Activated CD8-positive, alpha-beta memory T cell treated with anti-CD3 and anti-CD28 coated beads, Interleukin-2, amount 50 U/mL, for 4 hours (primary cell): ENCODE measurements around the gene SPTBN1.

Source experiments
- DNase-seq: peaks from one replicate; pipeline ENCODE4 v3.0.0-alpha.2; 2020

The SPTBN1 gene

GRCh38 chr2:54534221-54534620 lies 78.1 kb downstream of the SPTBN1 start:
- DNase-seq = no peak

GRCh38 chr2:54534625-54535024 lies 78.5 kb downstream of the SPTBN1 start:
- DNase-seq = no peak

GRCh38 chr2:54535599-54536195 lies 79.6 kb downstream of the SPTBN1 start:
- no peak for DNase-seq

- DNase-seq = no peak
Observed at GRCh38 chr2:54536720-54537119, 80.6 kb downstream of the SPTBN1 start.

GRCh38 chr2:54538537-54538936 lies 82.4 kb downstream of the SPTBN1 start:
- no peak for DNase-seq

GRCh38 chr2:54539683-54540082 lies 83.6 kb downstream of the SPTBN1 start:
- no peak for DNase-seq

- DNase-seq = no peak
Observed at GRCh38 chr2:54540194-54540593, 84.1 kb downstream of the SPTBN1 start.

GRCh38 chr2:54541995-54542394 lies 85.9 kb downstream of the SPTBN1 start:
- DNase-seq = no peak

- DNase-seq = no peak
Observed at GRCh38 chr2:54543733-54544396, 87.7 kb downstream of the SPTBN1 start.

GRCh38 chr2:54545702-54546450 lies 89.7 kb downstream of the SPTBN1 start:
- DNase-seq = no peak

- no peak for DNase-seq
Observed at GRCh38 chr2:54546518-54546917, 90.4 kb downstream of the SPTBN1 start.

GRCh38 chr2:54546923-54547720 lies 91.0 kb downstream of the SPTBN1 start:
- no peak for DNase-seq

GRCh38 chr2:54549430-54549829 lies 93.3 kb downstream of the SPTBN1 start:
- DNase-seq = no peak

- no peak for DNase-seq
Observed at GRCh38 chr2:54549917-54550518, 93.9 kb downstream of the SPTBN1 start.

GRCh38 chr2:54550547-54550946 lies 94.4 kb downstream of the SPTBN1 start:
- DNase-seq = no peak

GRCh38 chr2:54551123-54551756 lies 95.1 kb downstream of the SPTBN1 start:
- DNase-seq = no peak

- DNase-seq = no peak
Observed at GRCh38 chr2:54553075-54553474, 96.9 kb downstream of the SPTBN1 start.

GRCh38 chr2:54553775-54554174 lies 97.6 kb downstream of the SPTBN1 start:
- DNase-seq = no peak

GRCh38 chr2:54555318-54555837 lies 99.3 kb downstream of the SPTBN1 start:
- DNase-seq = no peak

- DNase-seq = no peak
Observed at GRCh38 chr2:54556621-54557121, 100.5 kb downstream of the SPTBN1 start.

GRCh38 chr2:54557211-54557600 lies 101.1 kb downstream of the SPTBN1 start:
- no peak for DNase-seq

GRCh38 chr2:54557601-54558187 lies 101.6 kb downstream of the SPTBN1 start:
- DNase-seq = peak; percentile 77
